Measurements from ENCODE around the gene PKD1.
"Not testable (repeated sequence)": the region's sequence is repeated elsewhere in the genome, so short reads cannot be mapped to it uniquely, and the experiment has no call there.

Gene PKD1

GRCh38 chr16:2150418-2151187, 14.9 kb upstream of the PKD1 start:
- no peak for DNase-seq

- no peak for DNase-seq
Observed at GRCh38 chr16:2149630-2150417, 14.1 kb upstream of the PKD1 start.

DNA sequence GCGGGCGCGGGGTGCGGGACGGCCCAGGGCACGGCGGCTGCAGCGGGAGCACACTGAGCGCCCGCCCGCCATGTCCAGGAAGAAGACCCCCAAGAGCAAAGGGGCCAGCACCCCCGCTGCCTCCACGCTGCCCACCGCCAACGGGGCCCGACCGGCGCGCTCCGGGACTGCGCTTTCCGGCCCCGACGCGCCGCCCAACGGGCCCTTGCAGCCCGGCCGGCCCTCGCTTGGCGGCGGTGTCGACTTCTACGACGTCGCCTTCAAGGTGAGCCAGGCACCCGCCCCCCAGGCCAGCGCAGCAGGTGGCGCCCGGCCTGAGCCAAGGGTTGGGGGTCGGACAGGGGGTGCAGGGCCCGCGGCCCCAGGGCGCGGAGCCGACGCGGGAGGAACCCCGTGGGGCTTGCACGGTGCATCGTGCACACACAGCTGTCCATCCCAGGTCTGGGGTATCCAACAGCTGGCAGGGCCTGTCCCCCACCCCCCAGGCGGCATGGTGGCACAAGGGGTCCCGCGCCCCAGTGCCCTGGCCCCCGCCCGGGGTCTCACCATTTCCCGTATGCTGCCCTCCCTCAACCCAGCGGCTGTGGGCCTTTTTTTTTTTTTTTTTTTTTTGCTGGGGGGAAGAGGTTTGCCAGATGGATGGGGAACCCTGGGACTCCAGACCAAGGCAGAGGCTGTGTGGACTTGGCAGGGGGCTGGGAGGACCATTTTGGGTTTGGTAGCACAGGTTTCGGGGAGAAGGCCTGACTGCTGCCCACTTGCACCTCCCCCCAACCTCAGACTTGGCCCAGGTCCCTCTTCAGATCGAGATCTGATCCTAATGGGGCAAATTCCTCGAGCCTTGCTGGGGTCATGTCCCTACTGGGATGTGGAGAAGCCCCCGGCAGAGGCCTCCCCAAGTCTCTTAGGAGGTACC, 13.3 kb upstream of the PKD1 start:
- no peak for DNase-seq

DNA sequence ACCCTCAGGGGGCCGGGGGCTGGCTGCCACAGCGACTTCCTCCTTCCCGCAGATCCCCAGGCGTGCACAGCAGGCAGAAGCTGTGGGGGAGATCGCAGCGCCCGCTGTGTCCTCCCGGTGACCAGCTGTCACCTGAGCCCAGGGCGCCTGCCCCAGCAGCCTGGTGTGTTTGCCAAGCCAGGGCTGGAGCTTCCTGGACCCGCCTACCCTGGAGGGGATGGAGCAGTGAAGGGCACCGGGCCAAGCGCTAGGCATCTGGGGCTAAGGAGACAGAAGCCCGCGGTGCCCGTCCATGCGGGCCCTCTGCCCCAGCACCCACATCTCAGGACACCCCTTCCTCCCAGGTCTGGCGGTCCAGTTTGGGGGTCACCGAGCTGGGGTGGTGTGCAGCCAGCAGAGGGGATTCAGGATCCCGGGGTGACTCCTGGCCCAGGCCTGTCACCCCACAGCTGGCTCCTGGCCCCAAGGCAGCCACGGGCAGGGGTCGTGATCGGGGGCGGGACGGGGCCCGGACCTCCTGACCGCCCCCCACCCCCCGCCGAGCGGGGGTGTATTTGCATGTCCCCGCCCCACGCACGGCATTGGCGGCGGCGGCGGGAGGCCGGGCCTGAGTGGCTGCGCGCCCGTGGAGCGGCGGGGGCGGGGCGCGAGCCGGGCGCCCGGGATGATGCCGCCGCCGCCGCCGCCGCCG, 12.4 kb upstream of the PKD1 start, which contains the start of gene RAB26:
TSS of gene RAB26 (plus strand) at position 645 of the 691 bp plus-strand sequence. CDS start 159 bp downstream, outside the sequence.
- peak; percentile 30 to 63 for DNase-seq

DNA sequence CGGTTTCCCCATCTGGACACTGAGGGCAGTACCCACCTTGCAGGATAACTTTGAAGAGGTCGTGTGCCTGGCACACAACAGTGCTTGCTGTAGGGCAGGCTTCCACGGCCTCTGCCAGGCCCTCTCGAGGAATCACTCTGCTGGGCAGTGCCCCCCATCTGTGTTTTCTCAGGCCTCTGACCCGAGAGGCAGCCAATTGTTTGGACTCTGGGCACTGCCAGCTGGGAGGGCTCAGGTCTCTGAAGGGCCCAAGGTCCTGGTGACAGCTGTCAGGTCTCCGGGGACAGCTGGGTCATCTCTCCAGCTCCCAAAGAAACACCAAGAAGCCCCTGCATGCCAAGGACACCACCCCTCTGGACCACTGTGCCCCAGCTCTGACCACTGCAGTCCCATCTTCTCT, 11.7 kb upstream of the PKD1 start:
- DNase-seq = no peak

DNA sequence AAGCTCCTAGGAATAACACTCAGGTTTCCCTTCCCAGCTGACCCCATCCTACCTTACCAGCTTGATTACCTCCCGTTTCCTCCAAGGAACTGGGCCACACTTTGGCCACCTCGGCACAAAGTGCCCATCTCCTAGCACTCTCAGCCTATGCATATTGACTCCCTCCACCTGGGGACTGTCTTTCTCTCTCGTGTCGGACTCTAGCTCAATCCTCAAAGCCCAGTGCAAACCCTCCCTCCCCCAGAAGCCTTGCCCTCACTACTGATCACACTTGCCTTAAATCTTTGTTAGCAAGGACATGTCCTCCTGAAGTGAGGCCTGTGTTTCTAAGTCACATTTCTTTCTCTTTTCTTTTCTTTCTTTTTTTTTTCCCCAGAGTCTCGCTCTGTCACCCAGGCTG, 10.1 kb upstream of the PKD1 start:
- no peak for DNase-seq

GRCh38 chr16:2143878-2144485, 8.3 kb upstream of the PKD1 start:
- DNase-seq = no peak

GRCh38 chr16:2142942-2143877, 7.5 kb upstream of the PKD1 start:
- no peak for DNase-seq

DNA sequence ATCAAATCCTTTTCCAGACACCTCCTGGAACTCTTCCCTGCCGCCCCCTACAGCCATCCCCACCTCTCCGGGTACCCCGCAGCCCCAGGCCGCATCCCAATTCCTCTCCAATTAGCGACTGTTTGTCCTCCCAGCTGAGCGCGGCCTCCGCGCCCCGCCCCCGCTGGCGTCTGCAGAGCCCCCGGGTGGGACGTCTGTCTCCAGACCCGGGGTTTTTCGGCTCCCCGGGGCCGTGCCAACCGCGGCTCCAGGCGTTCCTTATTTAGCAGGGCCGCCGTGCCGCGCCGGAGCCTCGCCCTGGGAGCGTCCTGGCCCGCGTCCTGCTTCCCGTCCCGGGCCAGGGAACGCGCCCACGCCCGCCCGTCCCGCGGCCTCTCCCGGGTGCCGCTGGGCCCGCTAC, 627 bp downstream of the PKD1 start:
- not testable (repeated sequence) for DNase-seq

- not testable (repeated sequence) for DNase-seq
Observed at GRCh38 chr16:2133797-2134196, 1.9 kb downstream of the PKD1 start.

GRCh38 chr16:2129890-2130447, 5.7 kb downstream of the PKD1 start:
- DNase-seq = not testable (repeated sequence)

DNA sequence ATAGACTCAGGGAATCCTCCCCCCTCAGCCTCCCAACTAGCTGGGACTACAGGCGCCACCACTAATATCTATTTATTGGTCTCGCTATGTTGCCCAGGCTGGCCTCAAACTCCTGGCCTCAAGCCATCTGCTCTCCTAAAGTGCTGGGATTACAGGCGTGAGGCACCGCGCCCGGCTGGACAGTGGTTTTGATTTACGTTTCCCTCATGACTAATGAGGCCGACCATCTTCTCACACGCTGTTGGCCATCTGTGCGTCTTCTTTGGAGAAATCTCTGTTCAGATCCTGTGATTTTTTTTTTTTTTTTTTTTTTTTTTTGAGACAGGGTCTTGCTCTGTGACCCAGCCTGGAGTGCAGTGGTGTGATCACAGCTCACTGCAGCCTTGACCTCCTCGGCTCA, 6.4 kb downstream of the PKD1 start:
- DNase-seq = not testable (repeated sequence)

GRCh38 chr16:2127630-2128280, 7.9 kb downstream of the PKD1 start:
- not testable (repeated sequence) for DNase-seq

DNA sequence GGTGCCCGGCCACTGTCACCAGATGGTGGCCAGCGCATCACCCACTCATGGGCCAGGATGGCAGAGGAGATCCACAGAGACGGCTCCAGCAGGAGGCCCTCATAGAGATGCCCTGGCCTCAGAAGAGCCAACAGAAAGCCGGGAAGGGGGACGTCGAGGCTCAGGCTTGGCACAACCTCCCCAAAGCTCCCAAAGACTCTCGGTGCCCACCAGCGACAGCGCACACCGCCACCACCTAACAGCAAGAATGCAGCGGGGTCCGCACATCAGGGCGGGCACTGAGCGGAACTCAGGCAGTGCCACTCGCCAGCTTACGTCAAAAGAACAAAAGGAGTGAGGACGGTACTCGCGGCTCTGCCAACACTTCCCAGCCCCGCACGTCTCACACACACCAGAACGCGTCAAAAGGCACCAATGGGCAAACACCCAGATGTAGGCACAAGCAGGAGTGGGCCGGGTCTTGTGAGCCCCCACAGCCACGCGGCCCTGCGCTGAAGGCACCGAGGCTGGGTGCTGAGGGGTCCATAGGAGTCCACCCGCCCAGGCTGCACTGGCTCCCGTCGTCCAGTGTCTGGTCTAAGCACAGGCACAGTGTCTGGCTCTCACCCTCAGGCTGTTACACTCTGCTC, 8.7 kb downstream of the PKD1 start:
- not testable (repeated sequence) for DNase-seq

DNA sequence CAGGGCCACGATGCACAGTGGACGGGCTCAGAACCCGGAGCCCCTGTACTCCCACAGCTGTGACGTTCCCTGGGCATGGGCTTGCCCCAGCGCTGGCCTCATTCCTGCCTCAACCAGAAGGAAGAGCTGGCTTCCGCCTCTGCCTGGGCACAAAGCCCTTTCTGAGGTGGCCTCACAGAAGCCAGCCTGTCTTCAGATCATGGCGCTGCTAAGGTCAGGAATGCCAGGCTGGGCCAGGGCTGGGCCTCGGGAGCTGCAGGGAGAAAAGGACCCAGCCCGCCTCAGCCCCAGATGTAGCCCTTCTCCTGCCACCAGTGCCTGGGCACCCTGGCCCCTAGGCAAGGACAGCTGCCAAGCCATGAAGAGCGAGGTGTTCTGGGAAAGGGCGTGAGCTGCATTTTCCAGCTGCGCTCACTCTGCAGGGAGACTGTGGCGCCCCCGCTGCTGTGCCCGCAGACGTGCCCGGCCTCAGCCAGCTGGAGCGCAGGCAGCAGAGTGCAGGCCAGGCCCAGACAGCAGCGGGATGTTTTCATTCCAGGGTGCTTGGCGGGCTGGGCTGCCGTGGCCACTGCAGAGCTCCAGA, 9.4 kb downstream of the PKD1 start:
- not testable (repeated sequence) for DNase-seq

GRCh38 chr16:2125609-2126008, 10.1 kb downstream of the PKD1 start:
- not testable (repeated sequence) for DNase-seq

GRCh38 chr16:2124694-2125444, 10.8 kb downstream of the PKD1 start:
- DNase-seq = peak; percentile 11 to 50

DNA sequence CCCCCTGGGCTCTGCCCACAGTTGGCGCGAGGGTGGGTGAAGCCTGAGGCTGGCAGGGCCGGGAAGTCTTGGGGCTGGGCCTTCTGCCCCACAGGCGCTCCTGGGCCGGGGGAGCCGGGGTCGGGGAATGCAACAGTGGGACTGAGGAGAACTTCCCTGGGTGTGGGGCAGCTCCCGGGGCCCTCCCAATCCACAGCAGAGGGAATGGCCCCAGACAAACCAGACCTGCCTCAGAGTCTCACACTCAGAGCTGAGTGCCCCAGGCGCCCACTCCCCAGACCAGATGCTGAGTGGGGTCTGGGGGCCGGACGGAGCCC, 11.4 kb downstream of the PKD1 start:
- DNase-seq = not testable (repeated sequence)
